ENCODE measurements around the gene IGFL4. TPM values are rescaled to one million over a fixed set of nuclear protein-coding genes. Genes with fewer than 3 reads are reported as not detected.

IGFL4 gene
- total RNA-seq, 2 experiments from 2014 or later, result not detected

DNA sequence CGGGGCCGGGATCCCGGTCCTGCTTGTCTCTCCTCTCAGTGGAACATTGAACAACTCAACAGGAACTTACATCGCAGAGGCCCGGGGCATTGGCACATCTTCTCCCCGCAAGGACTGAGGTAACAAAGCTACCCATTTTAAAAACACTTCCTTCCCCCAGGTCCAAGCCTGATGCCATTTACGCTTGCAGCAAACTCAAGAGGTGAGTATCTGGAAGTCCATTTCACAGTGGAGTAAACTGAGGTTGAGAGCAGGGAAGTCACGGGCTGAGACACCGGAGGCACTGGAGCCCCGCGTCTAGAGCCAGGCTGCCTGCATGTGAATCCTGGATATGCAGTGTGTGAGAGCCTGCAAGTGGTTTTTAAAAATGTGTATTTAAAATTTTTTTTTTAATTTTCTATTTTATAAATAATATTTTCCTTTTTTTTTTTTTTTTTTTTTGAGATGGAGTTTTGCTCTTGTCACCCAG is 17.5 kb downstream of the IGFL4 start:
- DNase-seq, result no peak
- Mint-ChIP-seq H3K36me3 (ENCODE audit: low read depth) (no peaks in the 10 kb centered on the region), H3K27ac (no peak overlapping the region), H3K4me1 (peaks cover 12% of the 10 kb centered on the region), H3K4me3 (no peak overlapping the region), H3K27me3 (peaks cover 28% of the 10 kb centered on the region), H3K9me3 (no peaks in the 10 kb centered on the region)
- POLR2A ChIA-PET, result no interaction called here
- CTCF ChIA-PET, result interaction anchor here (1.4 kb wide), 1 partner anchor 206 kb away, joined by 3 read pairs; no protein-coding TSS in a partner anchor

DNA sequence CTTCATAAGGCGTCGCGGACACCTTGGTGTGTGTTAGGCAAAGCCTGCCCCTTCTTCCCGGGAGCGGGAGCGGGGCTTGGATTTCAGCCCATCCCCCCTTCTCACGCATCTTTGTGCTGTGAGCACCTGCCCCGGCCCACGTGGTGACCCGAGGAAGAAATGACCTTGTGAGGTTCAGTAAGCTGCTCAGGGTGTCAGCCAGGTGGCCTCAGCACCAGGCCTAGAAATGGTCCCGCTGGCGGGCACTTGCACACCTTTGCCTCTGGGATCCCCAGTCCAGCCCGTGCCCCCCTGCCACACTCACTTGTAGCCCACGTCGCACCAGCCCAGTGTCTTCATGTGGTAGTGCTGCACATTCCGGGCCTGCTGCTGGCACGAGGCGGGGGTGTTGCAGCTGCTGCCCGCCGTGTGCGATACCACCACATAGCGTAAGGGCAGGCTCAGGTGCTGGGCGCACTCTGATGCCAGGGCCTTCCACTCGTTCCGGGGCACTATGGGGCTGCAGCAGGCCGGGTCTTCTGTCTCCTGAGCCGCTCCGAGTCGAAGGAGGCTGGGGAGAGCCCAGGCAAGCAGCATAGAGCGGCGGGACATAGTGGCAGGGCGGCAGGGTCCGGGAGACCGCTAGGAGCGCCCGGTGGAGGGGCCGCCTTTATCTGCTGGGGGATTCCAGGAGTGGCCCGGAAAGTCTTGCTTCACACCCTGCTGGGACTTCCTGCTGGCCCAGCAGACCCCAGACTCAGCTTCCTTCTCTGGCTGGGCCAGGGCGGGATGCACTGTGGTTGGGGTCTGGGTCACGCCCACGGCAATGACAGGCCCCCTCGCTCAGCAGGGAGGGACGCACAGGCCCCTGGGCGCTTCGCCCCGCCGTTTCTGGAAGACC is 18.1 kb downstream of the IGFL4 start, which contains the start of gene PGLYRP1:
TSS of gene PGLYRP1 (minus strand) at position 623 of the 880 bp plus-strand sequence. CDS start at position 591, 32 bp downstream.
- no peak for DNase-seq
- no peaks in the 10 kb centered on the region for H3K36me3 Mint-ChIP-seq (ENCODE audit: low read depth)
- peaks cover 12% of the 10 kb centered on the region for H3K4me1 Mint-ChIP-seq
- peaks cover 28% of the 10 kb centered on the region for H3K27me3 Mint-ChIP-seq
- ChIA-PET CTCF (interaction anchor here (1.4 kb wide), 1 partner anchor 206 kb away, joined by 3 read pairs; no protein-coding TSS in a partner anchor), POLR2A (no interaction called here)
- no peak within 1 kb of the TSS for H3K4me3 Mint-ChIP-seq
- no peak within 1 kb of the TSS for H3K27ac Mint-ChIP-seq
- no peaks in the 10 kb centered on the region for H3K9me3 Mint-ChIP-seq

DNA sequence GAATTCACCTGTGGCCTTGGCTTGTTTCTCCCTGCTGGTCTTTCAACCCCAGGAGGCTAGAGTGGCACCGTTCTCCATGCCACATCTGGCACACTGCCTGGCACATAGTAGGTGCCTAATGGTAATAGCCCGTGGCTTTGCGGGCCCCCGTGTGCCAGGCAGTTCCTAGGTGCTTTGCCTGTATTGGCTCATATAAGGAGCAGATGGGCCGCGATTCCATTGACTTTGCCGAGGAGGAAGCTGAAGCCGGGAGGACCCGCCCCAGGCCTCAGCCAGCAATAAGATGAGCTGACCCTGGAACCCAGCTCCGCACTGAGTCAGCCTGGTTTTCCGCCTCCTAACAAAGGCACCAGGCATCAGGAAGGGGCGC is 18.8 kb downstream of the IGFL4 start:
- Mint-ChIP-seq H3K27ac (no peak overlapping the region), H3K9me3 (no peaks in the 10 kb centered on the region), H3K27me3 (peaks cover 28% of the 10 kb centered on the region), H3K36me3 (ENCODE audit: low read depth) (peaks cover under 1% of the 10 kb centered on the region), H3K4me3 (no peak overlapping the region), H3K4me1 (peaks cover 12% of the 10 kb centered on the region)
- CTCF ChIA-PET, result no interaction called here
- no peak for DNase-seq
- POLR2A ChIA-PET, result no interaction called here

DNA sequence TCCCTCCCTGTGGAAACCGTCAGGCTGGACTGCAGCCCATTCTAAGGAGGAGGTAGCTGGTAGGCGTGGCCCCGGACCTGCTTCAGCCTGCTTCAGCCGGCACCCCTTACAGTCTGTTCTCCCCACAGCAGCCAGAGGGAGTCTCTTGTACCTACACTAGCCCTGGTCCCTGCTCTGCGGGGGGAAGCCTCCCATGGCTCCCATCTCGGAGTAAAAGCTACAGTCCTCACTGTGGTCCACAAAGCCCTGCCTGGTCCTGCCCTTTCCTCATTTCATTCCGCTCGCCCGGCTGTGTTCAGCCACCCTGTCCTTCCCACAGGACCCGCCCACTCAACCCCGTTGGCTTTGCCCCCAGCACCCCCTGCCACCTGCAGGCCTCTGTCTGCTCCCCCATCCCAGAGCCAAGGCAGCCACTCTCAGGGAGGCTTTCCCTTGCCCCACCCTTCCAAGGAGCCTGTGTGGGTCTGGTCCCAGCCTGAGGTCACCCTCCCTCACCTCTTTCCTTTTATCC is 19.2 kb downstream of the IGFL4 start:
- peaks cover 24% of the 10 kb centered on the region for H3K27me3 Mint-ChIP-seq
- ChIA-PET CTCF (no interaction called here), POLR2A (no interaction called here)
- H3K4me3 Mint-ChIP-seq, result no peak overlapping the region
- peaks cover 3% of the 10 kb centered on the region for H3K36me3 Mint-ChIP-seq (ENCODE audit: low read depth)
- no peaks in the 10 kb centered on the region for H3K9me3 Mint-ChIP-seq
- H3K4me1 Mint-ChIP-seq, result peaks cover 12% of the 10 kb centered on the region
- H3K27ac Mint-ChIP-seq, result no peak overlapping the region
- DNase-seq, result no peak

DNA sequence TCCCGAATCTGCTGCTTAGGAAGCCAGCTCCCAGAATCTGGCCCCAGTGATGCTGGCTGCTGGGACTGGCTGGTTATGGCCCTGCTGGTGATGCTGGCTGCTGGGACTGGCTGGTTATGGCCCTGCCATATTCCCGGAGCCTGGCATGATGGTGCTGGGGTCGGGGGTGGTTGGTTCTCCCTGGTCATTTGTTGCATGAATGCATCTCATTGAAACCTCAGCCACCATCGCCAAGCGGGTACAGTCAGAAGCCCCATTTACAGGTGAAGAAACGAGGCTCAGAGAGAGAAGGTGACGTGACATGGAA is 20.0 kb downstream of the IGFL4 start:
- POLR2A ChIA-PET, result no interaction called here
- Mint-ChIP-seq H3K4me3 (no peak overlapping the region), H3K9me3 (no peaks in the 10 kb centered on the region), H3K27me3 (peaks cover 22% of the 10 kb centered on the region), H3K27ac (no peak overlapping the region), H3K36me3 (ENCODE audit: low read depth) (peaks cover 5% of the 10 kb centered on the region), H3K4me1 (peaks cover 9% of the 10 kb centered on the region)
- CTCF ChIA-PET, result no interaction called here
- DNase-seq, result no peak

DNA sequence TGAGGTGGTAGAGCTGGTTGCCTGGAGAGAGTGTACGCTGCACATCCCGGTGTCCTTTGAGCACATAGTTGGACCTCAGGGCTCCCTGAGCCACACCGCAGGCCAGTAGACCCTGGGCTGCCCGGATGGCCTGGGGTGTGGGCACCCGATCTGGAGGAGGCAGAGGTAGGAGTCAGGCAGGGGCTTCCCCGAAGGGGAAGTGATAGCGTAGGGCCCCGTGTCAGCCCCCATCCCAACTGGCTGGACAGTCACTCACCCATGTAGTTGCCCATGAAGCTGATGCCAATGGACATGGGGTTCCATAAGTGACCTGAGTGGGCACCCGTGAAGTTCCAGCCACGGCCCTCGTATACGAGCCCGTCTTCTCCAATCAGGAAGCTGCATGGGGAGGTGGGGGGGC is 21.5 kb downstream of the IGFL4 start:
- CTCF ChIA-PET, result interaction anchor here (0.6 to 1.6 kb wide), 2 partner anchors 14 to 37 kb away, joined by 3 read pairs; no protein-coding TSS in a partner anchor
- POLR2A ChIA-PET, result no interaction called here
- peaks cover 29% of the 10 kb centered on the region for H3K27me3 Mint-ChIP-seq

DNA sequence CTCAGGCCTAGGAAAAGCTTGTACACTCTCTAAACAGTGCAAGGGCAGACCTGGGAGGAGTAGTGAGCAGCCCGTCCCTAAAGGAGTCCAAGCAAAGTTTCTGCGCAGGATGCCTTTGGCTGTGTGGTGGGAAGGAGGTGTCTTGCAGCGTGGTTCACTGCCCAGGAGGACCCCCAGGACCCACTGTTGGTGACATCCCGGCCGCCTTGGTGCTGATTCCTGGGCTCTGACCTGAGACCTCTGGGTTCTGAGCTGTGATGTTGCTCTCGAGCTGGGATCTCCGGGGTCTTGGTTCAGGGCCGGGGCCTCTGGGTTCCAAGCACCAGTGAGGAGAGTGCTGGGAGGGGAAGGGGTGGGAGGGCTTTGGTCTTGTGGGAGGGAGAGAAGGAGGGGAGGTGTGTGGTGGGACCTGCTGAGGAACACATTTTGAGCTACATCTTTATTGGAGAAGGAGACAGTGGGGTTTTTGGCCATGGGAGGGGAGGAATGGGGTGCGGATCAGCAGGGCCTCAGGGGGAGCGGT is 22.0 kb downstream of the IGFL4 start:
- H3K27me3 Mint-ChIP-seq, result peaks cover 28% of the 10 kb centered on the region
- no peak overlapping the region for H3K27ac Mint-ChIP-seq
- DNase-seq, result no peak
- ChIA-PET CTCF (interaction anchor here (1.6 kb wide), 1 partner anchor 13 kb away, joined by 3 read pairs; no protein-coding TSS in a partner anchor), POLR2A (no interaction called here)
- H3K36me3 Mint-ChIP-seq (ENCODE audit: low read depth), result peaks cover 14% of the 10 kb centered on the region
- no peak overlapping the region for H3K4me3 Mint-ChIP-seq
- no peaks in the 10 kb centered on the region for H3K9me3 Mint-ChIP-seq
- H3K4me1 Mint-ChIP-seq, result peaks cover 18% of the 10 kb centered on the region

More for the DNA sequence above, 21.5 kb downstream of the IGFL4 start:
- Mint-ChIP-seq H3K4me3 (no peak overlapping the region), H3K36me3 (ENCODE audit: low read depth) (peaks cover 14% of the 10 kb centered on the region), H3K9me3 (no peaks in the 10 kb centered on the region), H3K27ac (no peak overlapping the region), H3K4me1 (peaks cover 18% of the 10 kb centered on the region)
- DNase-seq, result no peak

DNA sequence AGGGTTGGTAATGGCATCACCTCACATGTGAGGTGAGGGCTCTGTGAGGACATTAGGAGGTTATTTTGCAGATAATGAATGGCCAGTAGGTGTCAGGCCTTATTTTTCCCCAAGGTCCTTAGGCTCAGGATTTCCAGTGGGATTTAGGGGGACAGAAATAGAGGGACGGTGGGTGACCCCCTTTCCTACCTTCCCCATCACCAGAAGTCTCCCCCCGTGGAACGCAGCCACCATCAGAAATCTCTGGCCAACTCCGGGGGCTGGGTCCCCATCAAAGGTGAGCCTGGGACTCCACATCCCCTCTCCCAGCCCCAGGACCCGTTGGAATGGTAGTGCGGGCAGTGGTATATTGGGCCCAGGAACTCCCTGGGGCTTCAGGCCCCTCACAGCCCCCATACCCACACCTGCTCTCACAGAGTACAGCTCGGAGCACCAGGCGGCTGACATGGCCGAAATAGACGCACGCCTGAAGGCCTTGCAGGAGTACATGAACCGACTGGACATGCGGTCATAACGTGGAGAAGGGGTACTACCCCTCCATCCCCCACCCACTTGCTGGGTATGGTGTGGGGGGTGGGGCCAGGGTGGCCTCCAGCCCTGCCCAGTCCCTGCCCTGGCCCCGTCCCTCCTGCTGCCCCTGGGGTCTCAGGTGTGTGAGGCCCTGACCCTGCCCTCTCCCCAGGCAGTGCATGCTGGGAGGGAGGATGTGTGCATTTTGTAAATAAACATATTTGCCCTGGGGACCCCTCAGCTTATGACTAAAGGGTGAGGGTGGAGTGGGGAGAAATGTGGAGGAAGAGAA is 22.7 kb downstream of the IGFL4 start:
- CTCF ChIA-PET, result interaction anchor here (1.3 to 1.7 kb wide), 4 partner anchors 10 to 40 kb away, joined by 3 to 9 read pairs (median 4); no protein-coding TSS in a partner anchor

DNA sequence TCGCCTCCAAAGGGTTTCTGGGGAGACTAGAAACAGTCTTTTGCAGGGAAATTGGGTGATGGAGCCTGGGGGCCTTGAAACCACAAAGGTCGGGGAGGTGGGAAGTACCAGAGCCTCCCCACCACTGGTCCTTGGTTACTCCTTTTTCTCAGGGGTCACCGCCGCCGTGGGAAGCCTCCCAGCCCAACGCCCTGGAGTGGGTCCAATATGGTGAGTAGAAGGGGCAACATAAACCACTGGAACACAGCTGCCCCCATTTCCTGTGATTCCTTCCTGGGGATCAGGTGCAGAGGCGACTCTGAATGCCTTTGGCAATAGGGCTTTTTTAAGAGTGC is 23.7 kb downstream of the IGFL4 start:
- Mint-ChIP-seq H3K27me3 (peaks cover 18% of the 10 kb centered on the region), H3K9me3 (no peaks in the 10 kb centered on the region), H3K36me3 (ENCODE audit: low read depth) (peaks cover 14% of the 10 kb centered on the region), H3K27ac (no peak overlapping the region), H3K4me3 (peak overlapping the region; percentile 76), H3K4me1 (peaks cover 18% of the 10 kb centered on the region)
- ChIA-PET CTCF (interaction anchor here (0.8 to 1.7 kb wide), 6 partner anchors 11 to 247 kb away, joined by 3 to 9 read pairs (median 4); partner anchors contain the start of genes SIX5 and SYMPK), POLR2A (no interaction called here)
- DNase-seq, result no peak

More for the DNA sequence above, 22.7 kb downstream of the IGFL4 start:
- no peak overlapping the region for H3K27ac Mint-ChIP-seq
- peaks cover 14% of the 10 kb centered on the region for H3K36me3 Mint-ChIP-seq (ENCODE audit: low read depth)
- no peak overlapping the region for H3K4me3 Mint-ChIP-seq
- peaks cover 18% of the 10 kb centered on the region for H3K4me1 Mint-ChIP-seq
- peaks cover 25% of the 10 kb centered on the region for H3K27me3 Mint-ChIP-seq
- no peaks in the 10 kb centered on the region for H3K9me3 Mint-ChIP-seq
- POLR2A ChIA-PET, result no interaction called here
- no peak for DNase-seq

DNA sequence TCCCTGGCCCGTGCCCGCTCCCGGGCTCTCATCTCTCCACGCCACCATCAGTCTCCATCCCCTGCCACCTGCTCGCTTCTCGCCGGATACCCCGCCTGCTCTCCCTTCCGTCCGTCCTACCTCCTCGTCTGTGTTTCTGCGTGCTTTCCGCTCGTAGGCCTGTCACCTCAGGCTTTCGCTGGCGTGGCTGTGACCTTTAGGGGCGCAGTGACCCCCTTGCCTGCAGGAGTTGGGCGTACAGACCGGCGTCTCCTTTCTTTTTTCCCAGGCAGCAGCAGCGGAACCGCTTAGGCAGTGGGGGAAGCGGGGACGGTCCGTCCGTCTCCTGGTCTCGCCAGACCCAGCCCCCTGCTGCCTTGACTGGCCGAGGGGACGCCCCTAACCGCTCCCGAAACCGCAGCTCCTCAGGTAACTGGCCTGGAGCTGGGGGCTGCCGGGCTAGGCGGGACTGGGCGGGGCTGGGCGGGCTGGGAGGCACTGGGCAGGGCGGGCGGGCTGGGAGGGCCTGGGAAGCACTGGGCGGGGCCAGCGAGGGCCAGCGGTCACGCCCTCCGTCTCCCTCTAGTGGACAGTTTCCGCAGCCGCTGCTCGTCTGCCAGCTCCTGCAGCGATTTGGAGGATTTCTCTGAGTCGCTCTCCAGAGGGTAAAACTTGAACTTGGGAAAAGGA is 24.2 kb downstream of the IGFL4 start:
- Mint-ChIP-seq H3K4me3 (peak overlapping the region; percentile 76), H3K4me1 (peaks cover 18% of the 10 kb centered on the region), H3K36me3 (ENCODE audit: low read depth) (peaks cover 14% of the 10 kb centered on the region), H3K27me3 (peaks cover 16% of the 10 kb centered on the region), H3K9me3 (no peaks in the 10 kb centered on the region), H3K27ac (peak overlapping the region; percentile 50)
- POLR2A ChIA-PET, result no interaction called here
- CTCF ChIA-PET, result interaction anchor here (0.7 to 1.8 kb wide), 8 partner anchors 12 to 247 kb away, joined by 3 to 9 read pairs (median 4); partner anchors contain the start of genes SIX5 and SYMPK
- peak; percentile 81 for DNase-seq

DNA sequence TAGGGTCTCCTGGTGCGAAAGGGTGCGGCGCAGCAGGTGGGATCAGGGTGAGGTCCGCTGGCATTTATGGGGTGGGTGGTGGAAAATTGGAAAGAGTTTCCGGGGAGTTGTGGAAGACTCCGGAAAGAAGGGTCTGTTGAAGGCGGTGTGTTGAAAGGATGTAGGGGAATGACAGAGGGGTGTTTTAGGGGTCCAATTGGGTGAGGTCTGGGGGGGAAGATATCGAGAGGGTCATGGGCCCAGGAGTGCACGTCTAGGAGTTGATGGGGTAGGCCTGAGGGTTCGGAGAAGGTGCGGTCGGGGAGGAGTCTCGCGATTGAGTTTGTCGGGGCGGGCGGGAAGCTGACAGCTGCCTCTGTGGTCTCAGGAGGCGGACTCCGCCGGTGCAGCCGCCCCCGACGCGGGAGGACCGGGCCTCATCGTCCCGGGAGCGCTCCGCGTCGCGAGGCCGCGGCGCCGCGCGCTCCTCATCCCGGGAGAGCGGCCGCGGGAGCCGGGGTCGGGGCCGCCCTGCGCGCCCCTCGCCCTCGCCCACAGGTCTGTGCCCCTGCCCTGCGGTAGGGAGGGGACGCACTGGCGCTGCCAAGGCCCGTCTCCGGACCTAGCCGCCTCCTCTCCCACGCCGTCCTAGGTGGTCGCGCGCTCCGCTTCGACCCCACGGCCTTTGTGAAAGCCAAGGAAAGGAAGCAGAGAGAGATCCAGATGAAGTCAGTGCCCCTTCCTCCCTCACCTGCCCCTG is 24.9 kb downstream of the IGFL4 start:
- DNase-seq, result peak; percentile 48
- H3K4me1 Mint-ChIP-seq, result peaks cover 18% of the 10 kb centered on the region
- POLR2A ChIA-PET, result no interaction called here

More for the DNA sequence above, 24.9 kb downstream of the IGFL4 start:
- Mint-ChIP-seq H3K4me3 (peak overlapping the region; percentile 76), H3K27ac (peak overlapping the region; percentile 50), H3K9me3 (no peaks in the 10 kb centered on the region), H3K36me3 (ENCODE audit: low read depth) (peaks cover 14% of the 10 kb centered on the region), H3K27me3 (peaks cover 16% of the 10 kb centered on the region)
- CTCF ChIA-PET, result interaction anchor here (0.7 to 1.8 kb wide), 4 partner anchors 13 to 37 kb away, joined by 3 to 9 read pairs (median 4); no protein-coding TSS in a partner anchor

All from activated CD4-positive, alpha-beta T cell treated with anti-CD3 and anti-CD28 coated beads, Interleukin-2, amount 10 ng/mL, durations not matched to agents 7 days and 5 days (primary cell).